Measurements from ENCODE around the gene RDX. TPM values are rescaled to one million over a fixed set of nuclear protein-coding genes. Genes with fewer than 3 reads are reported as not detected.

Gene RDX
- total RNA-seq, 1 experiment from 2014 or later, result 77.4 TPM

DNA sequence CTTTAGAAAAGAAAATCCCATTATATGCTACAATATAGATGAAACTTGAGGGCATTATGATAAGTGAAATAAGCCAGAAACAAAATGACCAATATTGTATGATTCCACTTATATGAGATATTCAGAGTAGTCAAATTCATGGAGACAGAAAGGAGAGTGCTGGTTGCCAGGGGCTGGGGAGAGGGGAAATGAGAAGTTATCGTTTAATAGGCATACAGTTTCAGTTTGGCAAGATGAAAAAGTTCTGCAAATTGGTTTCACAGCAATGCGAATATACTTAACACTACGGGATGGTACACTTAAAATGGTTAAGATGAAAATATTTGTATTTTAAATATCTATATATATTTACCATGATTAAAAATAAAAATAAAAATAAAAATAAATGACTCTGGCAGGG lies 31.1 kb upstream of the RDX start:
- H3K27ac Mint-ChIP-seq, result no peak overlapping the region
- no peak for DNase-seq (ENCODE audit: low spot score)
- H3K4me1 Mint-ChIP-seq, result peaks cover 11% of the 10 kb centered on the region
- H3K27me3 Mint-ChIP-seq (ENCODE audit: low read depth), result 0 out of 2 replicates have a peak, but pooled peaks cover 2% of the 10 kb centered on the region
- H3K9me3 Mint-ChIP-seq, result peaks cover 53% of the 10 kb centered on the region
- peaks cover 30% of the 10 kb centered on the region for H3K36me3 Mint-ChIP-seq
- ChIA-PET POLR2A (no interaction called here), CTCF (no interaction called here)
- no peak for ATAC-seq
- H3K4me3 Mint-ChIP-seq, result no peak overlapping the region
- TF ChIP-seq HMGA2 (CRISPR knock-in tag; IDR thresholded peaks at IDR 0.05), result peak; percentile 56
- TF ChIP-seq ZNF425 (CRISPR knock-in tag; conservative IDR thresholded peaks at IDR 0.05), result no peak
- TF ChIP-seq ATF1 (CRISPR knock-in tag; IDR thresholded peaks at IDR 0.05), result no peak
- TF ChIP-seq GABPB1 (CRISPR knock-in tag; IDR thresholded peaks at IDR 0.05), result no peak
- no peak for TF ChIP-seq MYBL2 (CRISPR knock-in tag; IDR thresholded peaks at IDR 0.05)
- TF ChIP-seq NR3C1 (CRISPR knock-in tag; conservative IDR thresholded peaks at IDR 0.05; ENCODE audit: low read depth), result no peak
- TF ChIP-seq SMAD4 (CRISPR knock-in tag; IDR thresholded peaks at IDR 0.05), result no peak

DNA sequence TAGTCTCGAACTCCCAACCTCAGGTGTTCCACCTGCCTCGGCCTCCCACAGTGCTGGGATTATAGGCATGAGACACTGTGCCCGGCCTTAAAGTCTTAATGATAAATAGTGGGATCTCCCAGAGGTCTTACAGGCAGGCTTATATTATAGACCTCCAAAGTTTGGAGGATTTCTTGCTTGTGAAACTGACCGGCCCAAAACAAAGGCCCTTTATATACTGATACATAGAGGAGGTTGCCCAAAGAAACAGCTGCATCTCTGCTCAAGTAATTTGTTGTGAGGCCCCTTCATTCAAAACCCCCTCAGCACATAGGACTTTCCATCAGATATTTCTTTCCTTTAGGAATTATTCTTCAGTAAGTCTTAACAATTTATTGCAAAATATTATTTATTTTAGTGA lies 27.4 kb upstream of the RDX start:
- TF ChIP-seq ZNF423 (CRISPR knock-in tag; IDR thresholded peaks at IDR 0.05) (no peak), MYBL2 (CRISPR knock-in tag; IDR thresholded peaks at IDR 0.05) (no peak), KAT7 (CRISPR knock-in tag; IDR thresholded peaks at IDR 0.05; ENCODE audit: borderline replicate concordance) (no peak), NR3C1 (CRISPR knock-in tag; conservative IDR thresholded peaks at IDR 0.05; ENCODE audit: low read depth) (no peak), ARID4B (CRISPR knock-in tag; IDR thresholded peaks at IDR 0.05; ENCODE audit: borderline replicate concordance) (no peak), GTF2I (CRISPR knock-in tag; conservative IDR thresholded peaks at IDR 0.05) (no peak), IRF2 (CRISPR knock-in tag; IDR thresholded peaks at IDR 0.05; ENCODE audit: borderline replicate concordance, low read depth) (no peak), ELF4 (CRISPR knock-in tag; IDR thresholded peaks at IDR 0.05; ENCODE audit: low read depth) (no peak), PRRX2 (CRISPR knock-in tag; IDR thresholded peaks at IDR 0.05) (no peak), FOXP1 (CRISPR knock-in tag; IDR thresholded peaks at IDR 0.05; ENCODE audit: borderline replicate concordance) (no peak), ZNF425 (CRISPR knock-in tag; conservative IDR thresholded peaks at IDR 0.05) (no peak), ZNF317 (CRISPR knock-in tag; IDR thresholded peaks at IDR 0.05; ENCODE audit: borderline replicate concordance, low read depth) (no peak), SOX15 (CRISPR knock-in tag; IDR thresholded peaks at IDR 0.05) (no peak)
- TF ChIP-seq, protein P1, sequence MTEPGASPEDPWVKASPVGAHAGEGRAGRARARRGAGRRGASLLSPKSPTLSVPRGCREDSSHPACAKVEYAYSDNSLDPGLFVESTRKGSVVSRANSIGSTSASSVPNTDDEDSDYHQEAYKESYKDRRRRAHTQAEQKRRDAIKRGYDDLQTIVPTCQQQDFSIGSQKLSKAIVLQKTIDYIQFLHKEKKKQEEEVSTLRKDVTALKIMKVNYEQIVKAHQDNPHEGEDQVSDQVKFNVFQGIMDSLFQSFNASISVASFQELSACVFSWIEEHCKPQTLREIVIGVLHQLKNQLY (CRISPR knock-in tag; IDR thresholded peaks at IDR 0.05), result no peak
- TF ChIP-seq, protein P2, sequence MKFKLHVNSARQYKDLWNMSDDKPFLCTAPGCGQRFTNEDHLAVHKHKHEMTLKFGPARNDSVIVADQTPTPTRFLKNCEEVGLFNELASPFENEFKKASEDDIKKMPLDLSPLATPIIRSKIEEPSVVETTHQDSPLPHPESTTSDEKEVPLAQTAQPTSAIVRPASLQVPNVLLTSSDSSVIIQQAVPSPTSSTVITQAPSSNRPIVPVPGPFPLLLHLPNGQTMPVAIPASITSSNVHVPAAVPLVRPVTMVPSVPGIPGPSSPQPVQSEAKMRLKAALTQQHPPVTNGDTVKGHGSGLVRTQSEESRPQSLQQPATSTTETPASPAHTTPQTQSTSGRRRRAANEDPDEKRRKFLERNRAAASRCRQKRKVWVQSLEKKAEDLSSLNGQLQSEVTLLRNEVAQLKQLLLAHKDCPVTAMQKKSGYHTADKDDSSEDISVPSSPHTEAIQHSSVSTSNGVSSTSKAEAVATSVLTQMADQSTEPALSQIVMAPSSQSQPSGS (CRISPR knock-in tag; IDR thresholded peaks at IDR 0.05; ENCODE audit: borderline replicate concordance, low read depth), result no peak
- ATAC-seq (no peak), DNase-seq (ENCODE audit: low spot score) (no peak)
- Mint-ChIP-seq H3K9me3 (peaks cover 21% of the 10 kb centered on the region), H3K4me1 (peaks cover 8% of the 10 kb centered on the region), H3K36me3 (peaks cover 6% of the 10 kb centered on the region), H3K27ac (no peak overlapping the region), H3K4me3 (no peak overlapping the region), H3K27me3 (ENCODE audit: low read depth) (peaks cover 2% of the 10 kb centered on the region; the same call in 1 of the 2 replicates)
- ChIA-PET CTCF (no interaction called here), POLR2A (no interaction called here)
